T-helper 22 cell (primary cell): Measurements from ENCODE around the gene CEP78.
"Not testable (repeated sequence)": the region's sequence is repeated elsewhere in the genome, so short reads cannot be mapped to it uniquely, and the experiment has no call there.

Experiments
- DNase-seq: peaks from one replicate; pipeline ENCODE4 v3.0.0-alpha.2; 2020; ENCODE audit warnings: low read depth

CEP78 gene

DNA sequence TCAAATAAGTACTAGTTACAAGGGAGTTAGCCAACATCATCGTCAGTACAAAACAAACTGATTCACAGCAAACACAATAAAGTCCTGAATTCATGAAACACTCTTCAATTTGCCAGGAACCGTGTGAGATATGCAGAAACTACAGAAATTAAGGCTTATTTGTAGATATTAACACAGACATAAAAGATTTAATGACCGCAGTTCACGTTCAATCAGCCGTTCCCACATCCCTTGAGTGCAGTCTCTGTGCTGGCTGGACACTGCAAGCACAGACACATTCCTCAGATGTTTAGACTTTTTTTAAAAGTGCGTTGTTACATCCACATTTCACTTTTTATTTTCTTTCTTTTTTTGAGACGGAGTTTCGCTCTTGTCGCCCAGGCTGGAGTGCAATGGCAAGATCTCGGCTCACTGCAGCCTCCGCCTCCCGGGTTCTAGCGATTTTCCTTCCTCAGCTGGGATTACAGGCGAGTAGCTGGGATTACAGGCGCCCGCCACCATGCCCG, 566 bp upstream of the CEP78 start:
- DNase-seq = no peak

DNA sequence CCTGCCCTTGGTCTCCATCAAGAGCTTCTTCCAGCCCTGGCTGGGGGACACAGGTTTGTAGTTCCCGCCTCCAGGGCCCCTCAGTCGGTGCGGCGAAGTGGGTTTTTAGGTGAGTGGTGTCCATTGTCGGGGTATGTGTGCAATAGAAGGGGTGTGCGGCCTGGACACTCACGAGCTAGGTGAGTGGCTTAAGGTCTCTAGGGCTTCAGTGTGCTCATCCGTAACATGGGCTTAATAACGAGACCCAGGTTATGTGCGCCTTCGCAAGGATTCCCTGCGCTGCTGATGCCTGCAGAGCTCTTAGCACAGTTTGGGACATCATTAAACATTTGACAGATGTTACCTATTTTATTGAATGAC, 656 bp downstream of the CEP78 start:
- DNase-seq = no peak

DNA sequence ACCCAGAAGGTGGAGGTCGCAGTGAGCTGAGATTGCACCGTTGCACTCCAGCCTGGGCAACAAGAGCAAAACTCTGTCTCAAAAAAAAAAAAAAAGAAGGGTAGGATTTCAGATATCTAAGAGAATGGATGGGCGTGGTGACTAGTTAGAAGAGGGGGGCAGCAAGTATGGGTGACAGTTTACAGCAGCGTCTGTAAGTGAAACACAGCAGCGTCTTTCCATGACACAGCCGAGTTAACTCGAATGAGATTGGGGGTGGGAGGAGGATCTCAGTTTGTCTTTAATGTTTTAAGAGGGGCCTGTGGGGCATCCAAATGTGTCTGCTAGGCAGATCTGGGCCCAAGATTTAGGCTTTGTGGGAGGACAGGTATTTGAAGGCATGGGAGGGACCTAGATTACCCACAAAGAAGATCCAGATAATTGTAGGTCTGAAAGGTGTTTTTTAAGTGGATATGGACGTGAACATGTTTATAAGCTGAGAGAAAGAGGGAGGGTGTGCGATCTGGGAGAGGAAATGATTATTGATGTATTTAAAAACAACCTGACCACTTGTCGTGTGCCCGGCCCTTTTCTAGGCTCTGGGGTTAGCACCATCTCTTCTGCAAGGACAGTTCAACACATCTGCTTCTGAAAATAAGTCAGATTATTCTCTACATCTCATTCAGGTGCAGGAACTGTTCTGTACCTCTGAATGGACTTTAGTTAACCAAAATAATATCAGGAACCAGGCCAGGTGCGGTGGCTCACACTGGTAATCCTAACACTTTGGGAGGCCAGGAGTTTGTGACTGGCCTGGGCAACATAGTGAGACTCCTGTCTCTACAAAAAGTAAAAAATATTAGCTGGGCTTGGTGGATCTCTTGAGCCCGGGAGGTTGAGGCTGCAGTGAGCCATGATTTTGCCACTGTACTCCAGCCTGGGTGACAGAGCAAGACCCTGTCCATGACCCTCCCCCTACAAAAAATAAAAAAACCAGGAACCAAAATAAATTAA, 2.5 kb downstream of the CEP78 start:
- no peak for DNase-seq

GRCh38 chr9:78239506-78239905, 3.6 kb downstream of the CEP78 start:
- DNase-seq = no peak

- no peak for DNase-seq
Measured at GRCh38 chr9:78242041-78242440, 6.2 kb downstream of the CEP78 start.

DNA sequence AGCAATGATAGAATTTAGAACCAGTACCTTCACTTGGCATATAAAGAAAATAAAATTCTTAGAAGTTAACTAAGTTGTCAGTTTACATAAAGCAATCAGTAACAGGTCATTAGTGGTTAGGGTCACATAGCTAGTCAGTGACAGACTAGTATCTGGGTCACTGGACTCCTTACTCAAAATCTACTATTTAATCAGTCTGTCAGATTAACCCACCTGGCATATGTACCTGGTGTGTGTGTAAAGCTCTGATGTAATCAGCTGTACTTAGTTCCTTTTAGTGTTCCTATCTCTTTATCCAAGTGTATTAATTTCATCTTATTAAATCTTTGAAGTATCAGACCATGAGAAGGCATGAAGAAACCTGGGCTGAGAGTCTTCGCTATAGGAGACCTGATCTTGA, 7.3 kb downstream of the CEP78 start:
- DNase-seq = no peak

DNA sequence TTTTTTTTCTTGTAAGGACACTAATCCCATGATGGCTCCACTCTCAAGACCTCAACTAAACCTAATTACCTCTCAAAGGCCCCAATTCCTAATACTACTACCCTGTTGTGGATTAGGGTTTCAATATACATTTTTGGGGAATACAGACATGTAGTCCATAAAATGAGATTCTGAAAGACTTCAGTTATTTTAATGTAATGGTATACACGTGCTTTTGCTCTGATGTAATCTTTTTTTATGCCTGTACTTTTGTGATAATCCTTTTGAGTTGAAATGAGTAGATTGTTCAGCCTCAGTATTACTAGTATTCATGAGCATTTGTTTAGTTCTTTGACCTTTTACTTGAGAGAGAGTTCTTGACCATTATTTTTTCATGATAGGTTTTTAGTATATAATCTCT, 9.5 kb downstream of the CEP78 start:
- DNase-seq = no peak

GRCh38 chr9:78248635-78249034, 12.8 kb downstream of the CEP78 start:
- no peak for DNase-seq

DNA sequence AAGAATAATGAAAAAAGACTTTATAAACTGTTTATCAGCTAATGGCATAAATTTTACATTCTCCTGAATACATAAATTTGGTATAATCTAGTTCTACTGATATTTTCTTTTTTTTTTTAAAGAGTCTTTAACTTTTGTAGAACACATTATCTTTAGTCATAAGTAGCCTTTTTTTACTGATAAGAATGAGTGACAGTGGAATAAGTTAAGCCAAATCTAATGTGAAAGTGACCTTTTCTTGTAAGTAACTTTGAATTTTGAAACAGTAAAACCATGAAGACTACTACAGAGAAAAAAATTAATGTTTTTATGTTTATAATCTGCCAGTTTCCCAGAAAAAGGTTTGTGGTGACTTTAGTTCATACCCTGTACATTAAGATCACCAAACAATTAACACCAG, 13.7 kb downstream of the CEP78 start:
- DNase-seq = no peak

- no peak for DNase-seq
Measured at GRCh38 chr9:78252616-78253015, 16.7 kb downstream of the CEP78 start.

GRCh38 chr9:78253285-78253684, 17.4 kb downstream of the CEP78 start:
- no peak for DNase-seq

- DNase-seq = no peak
Measured at GRCh38 chr9:78261403-78262001, 25.6 kb downstream of the CEP78 start.

DNA sequence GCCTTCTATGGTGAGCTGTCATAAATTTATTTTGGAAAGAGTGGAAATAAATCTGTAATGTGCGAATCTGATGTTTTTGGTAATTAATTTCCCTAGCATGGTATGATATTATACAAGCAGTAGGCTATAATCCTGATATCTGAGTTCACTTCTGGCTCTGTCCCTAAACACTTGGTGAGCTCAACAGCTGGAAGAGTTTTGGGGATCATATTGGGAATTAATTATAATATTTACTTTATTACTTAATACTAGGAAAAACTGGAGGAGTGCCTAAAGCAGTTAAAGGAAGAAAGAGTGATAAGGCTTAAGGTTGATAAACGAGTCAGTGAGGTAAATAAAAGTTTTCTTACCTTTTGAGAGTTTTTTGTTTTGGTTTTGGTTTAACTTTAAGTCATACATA, 26.8 kb downstream of the CEP78 start:
- DNase-seq = no peak

- no peak for DNase-seq
Measured at GRCh38 chr9:78267889-78268288, 32.0 kb downstream of the CEP78 start.

- DNase-seq = no peak
Measured at GRCh38 chr9:78269784-78270183, 33.9 kb downstream of the CEP78 start.

DNA sequence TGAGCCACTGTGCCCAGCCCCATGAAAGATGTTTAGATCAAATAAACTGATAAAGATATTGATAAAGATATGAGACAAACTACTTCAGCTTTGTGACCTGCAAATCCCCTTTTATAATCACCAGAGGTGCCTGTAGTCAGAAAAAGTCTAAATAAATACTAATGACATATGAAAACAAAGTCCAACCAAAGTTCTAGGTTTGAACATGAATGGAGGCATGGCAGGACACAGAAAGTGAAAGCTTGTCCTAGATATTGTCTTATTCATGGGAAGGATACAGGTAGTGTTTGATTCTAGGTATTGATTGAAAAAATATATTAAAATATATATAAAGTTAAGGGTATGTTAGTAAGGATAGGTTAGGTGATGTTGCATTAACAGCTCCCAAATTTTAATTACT, 36.4 kb downstream of the CEP78 start:
- DNase-seq = no peak

DNA sequence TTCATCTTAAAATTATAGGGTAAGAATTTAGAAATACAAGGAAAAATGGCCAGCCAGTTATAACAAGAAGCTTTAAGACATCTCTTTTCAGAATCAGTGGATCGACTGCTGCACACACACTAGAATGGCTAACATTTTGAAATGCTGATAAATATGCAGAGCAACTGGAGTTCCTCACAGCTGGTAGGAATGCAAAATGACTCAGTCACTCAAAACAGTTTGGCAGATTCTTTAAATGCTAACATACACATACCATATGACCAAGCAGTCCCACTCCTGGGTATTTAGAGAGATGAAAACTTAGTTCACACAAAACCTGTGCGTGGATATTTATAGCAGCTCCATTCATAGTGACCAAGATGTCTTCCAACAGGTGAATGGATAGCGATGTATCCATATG, 37.9 kb downstream of the CEP78 start:
- DNase-seq = no peak

DNA sequence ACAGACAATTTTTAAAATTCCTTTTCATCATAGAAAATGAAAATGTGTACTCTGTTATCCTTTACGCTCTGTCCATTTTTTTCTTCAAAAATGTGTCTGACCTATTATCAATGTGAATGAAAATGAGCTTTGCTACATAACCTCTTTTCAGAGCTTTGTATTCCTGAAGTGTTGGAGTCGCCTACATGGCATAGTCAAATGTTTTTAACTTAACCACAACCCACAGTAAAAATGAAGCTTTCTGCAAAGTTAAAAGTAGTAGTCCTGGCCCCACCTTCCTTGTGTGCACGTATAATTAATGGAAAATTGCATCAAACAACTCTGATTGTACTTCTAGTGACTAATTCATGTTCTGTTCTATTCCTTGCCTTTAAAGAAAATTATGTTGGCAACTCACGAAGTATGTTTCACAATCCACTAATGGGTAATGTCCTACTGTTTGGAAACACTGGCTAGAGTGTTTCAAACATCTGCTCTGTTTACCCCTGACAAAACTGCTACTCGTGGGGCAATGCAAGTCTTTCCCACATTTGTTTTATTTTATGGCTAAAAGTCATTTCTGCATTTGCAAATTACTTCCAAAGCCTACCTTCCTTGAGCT, 42.4 kb downstream of the CEP78 start:
- no peak for DNase-seq

DNA sequence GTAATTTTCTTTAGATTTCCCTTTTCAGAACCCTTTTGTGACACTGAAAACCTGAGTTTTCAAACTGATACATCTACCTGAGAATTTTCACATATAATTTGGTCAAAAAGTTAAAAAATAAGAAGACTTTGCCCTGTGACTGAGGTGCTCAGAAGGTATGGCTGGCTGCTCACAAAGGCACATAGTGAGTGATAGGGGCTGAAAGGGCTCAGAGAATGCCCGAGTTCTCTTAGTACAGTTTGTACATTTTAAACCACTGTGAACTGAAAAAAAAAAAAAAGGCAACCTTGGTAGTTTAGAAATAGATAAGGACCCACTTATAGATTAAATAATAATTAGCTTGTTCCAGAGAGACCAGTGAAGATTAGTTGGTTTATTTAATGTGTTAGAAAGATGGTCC, 42.9 kb downstream of the CEP78 start:
- DNase-seq = no peak

GRCh38 chr9:78280982-78281668, 45.2 kb downstream of the CEP78 start:
- no peak for DNase-seq

DNA sequence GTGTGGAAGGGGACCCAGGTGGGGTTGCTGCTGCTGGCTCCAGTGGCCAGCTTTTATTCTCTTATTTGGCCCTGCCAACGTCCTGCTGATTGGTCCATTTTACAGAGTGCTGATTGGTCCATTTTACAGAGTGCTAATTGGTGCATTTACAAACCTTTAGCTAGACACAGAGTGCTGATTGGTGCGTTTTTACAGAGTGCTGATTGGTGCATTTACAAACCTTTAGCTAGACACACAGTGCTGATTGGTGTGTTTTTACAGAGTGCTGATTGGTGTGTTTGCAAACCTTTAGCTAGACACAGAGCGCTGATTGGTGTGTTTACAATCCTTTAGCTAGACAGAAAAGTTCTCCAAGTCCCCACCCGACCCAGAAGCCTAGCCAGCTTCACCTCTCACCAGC, 48.3 kb downstream of the CEP78 start:
- not testable (repeated sequence) for DNase-seq

- no peak for DNase-seq
Measured at GRCh38 chr9:78286125-78286524, 50.2 kb downstream of the CEP78 start.
